GM12878 (cell line): ENCODE measurements around the gene CLEC4E. TPM values are rescaled to one million over a fixed set of nuclear protein-coding genes. Genes with fewer than 3 reads are reported as not detected.

ENCODE experiments used
- ATAC-seq: fragments of 200-7000 bp; cut with Tn5 transposase; 3 replicates; pipeline ENCODE4 v1.9.1; 2020; ENCODE audit warnings: mild to moderate bottlenecking, moderate library complexity
- BruUV-seq: library from RNA; stranded (reverse); fragments of 400-500 nt; replicated peaks from 2 replicates; lab custom pipeline; 2021; lab: Mats Ljungman, UMichigan
- CTCF ChIA-PET: fragments of 300-600 bp; sonication (Branson Sonifier 250); formaldehyde crosslinking; extraction: SDS; loops from one replicate; lab custom pipeline; 2021; ENCODE audit warnings: inconsistent platforms; lab: Yijun Ruan, JAX
- POLR2A ChIA-PET: fragments of 350-600 bp; formaldehyde crosslinking; extraction: SDS; loops from one replicate; lab custom pipeline; 2021; ENCODE audit warnings: inconsistent platforms; lab: Charles Lee
- RAD21 ChIA-PET: fragments of 300-600 bp; sonication (Branson Sonifier 250); formaldehyde crosslinking; loops from one replicate; lab custom pipeline; 2023; ENCODE audit warnings: antibody characterized with exemption; ENCODE audit not compliant: unreplicated experiment; lab: Charles Lee
- SMC1A ChIA-PET: fragments of 300-600 bp; sonication (Branson Sonifier 250); formaldehyde crosslinking; loops from one replicate; lab custom pipeline; 2023; ENCODE audit not compliant: unreplicated experiment, uncharacterized antibody; lab: Charles Lee
- DNase-seq: peaks from one replicate; pipeline ENCODE4 v3.0.0-alpha.2; 2011; ENCODE audit warnings: low read depth, low spot score
- FAIRE-seq: peaks from 3 replicates; lab custom pipeline; 2011; peaks lifted over from hg19 to GRCh38; lab: Jason Lieb, UNC
- H2AFZ ChIP-seq: 2 replicates; pipeline ENCODE4 v1.6.0; 2011; ENCODE audit warnings: low read depth, low read length, control low read depth; ENCODE audit not compliant: control insufficient read depth
- H3K27ac ChIP-seq: 2 replicates; pipeline ENCODE4 v1.5.1; 2011; ENCODE audit warnings: control low read depth; ENCODE audit not compliant: control insufficient read depth, insufficient read depth
- H3K27me3 ChIP-seq, 2 experiments: replicated peaks in 1 of 2; 2 replicates each; pipeline versions ENCODE4 v1.6.0 to v1.6.1; 2011; ENCODE audit warnings: low read length in 1 of 2; ENCODE audit not compliant: control insufficient read depth in 2 of 2, insufficient read depth in 2 of 2
- H3K36me3 ChIP-seq, 2 experiments: 2 replicates each; pipeline ENCODE4 v1.5.1; 2011; ENCODE audit warnings: low read length in 1 of 2; ENCODE audit not compliant: control insufficient read depth in 2 of 2, insufficient read depth in 2 of 2
- H3K4me1 ChIP-seq: 2 replicates; pipeline ENCODE4 v1.6.1; 2011; ENCODE audit warnings: mild to moderate bottlenecking, low read length, moderate library complexity, mixed read lengths; ENCODE audit not compliant: control insufficient read depth, insufficient read depth
- H3K4me2 ChIP-seq: 2 replicates; pipeline ENCODE4 v1.6.0; 2011; ENCODE audit warnings: control low read depth; ENCODE audit not compliant: control insufficient read depth, insufficient read depth
- H3K4me3 ChIP-seq: fragments of 200-600 bp; sonication (generic); 2 replicates; pipeline ENCODE4 v1.5.1; 2016
- H3K79me2 ChIP-seq: 2 replicates; pipeline ENCODE4 v1.6.0; 2011; ENCODE audit warnings: low read length; ENCODE audit not compliant: control insufficient read depth, insufficient read depth
- H3K9ac ChIP-seq: 2 replicates; pipeline ENCODE4 v1.8.0; 2011; ENCODE audit warnings: low read length, control low read depth, mixed read lengths; ENCODE audit not compliant: control insufficient read depth, insufficient read depth
- H3K9me3 ChIP-seq: replicated peaks from 3 replicates; pipeline ENCODE4 v1.5.1; 2011; ENCODE audit warnings: mild to moderate bottlenecking, low read length; ENCODE audit not compliant: control insufficient read depth, insufficient read depth
- H4K20me1 ChIP-seq: 2 replicates; pipeline ENCODE4 v1.6.0; 2011; ENCODE audit not compliant: control insufficient read depth, insufficient read depth
- BRCA1 ChIP-seq: IDR thresholded peaks from 2 replicates; pipeline ENCODE4 v1.6.1; 2011; ENCODE audit warnings: low read depth, low read length, improper control_type of control experiment
- CEBPB ChIP-seq, 2 experiments: fragments of 150-350 bp in 1 of 2; IDR thresholded peaks; 2 replicates each; pipeline ENCODE4 v1.6.1; 2012 to 2014; ENCODE audit warnings: low read depth in 2 of 2, low read length in 2 of 2, borderline replicate concordance in 1 of 2, inconsistent platforms in 1 of 2
- CUX1 ChIP-seq: IDR thresholded peaks from 2 replicates; pipeline ENCODE4 v1.6.1; 2012; ENCODE audit warnings: improper control_type of control experiment, low read depth, low read length; ENCODE audit not compliant: insufficient replicate concordance
- PAX8 ChIP-seq: fragments of 450-650 bp; IDR thresholded peaks from 2 replicates; pipeline ENCODE4 v1.6.1; 2017; ENCODE audit warnings: mild to moderate bottlenecking, moderate library complexity
- RBBP5 ChIP-seq: fragments of 200-600 bp; sonication (generic); conservative IDR thresholded peaks from 2 replicates; pipeline ENCODE4 v1.6.1; 2016
- SMAD5 ChIP-seq: IDR thresholded peaks from 2 replicates; pipeline ENCODE4 v1.6.1; 2016; ENCODE audit warnings: antibody characterized with exemption, low read depth
- TCF3 ChIP-seq: IDR thresholded peaks from 2 replicates; pipeline ENCODE4 v1.6.1; 2012; ENCODE audit warnings: low read depth, mild to moderate bottlenecking, low read length, borderline replicate concordance; ENCODE audit not compliant: insufficient read depth
- WGBS: methylation state at CpG from one replicate; pipeline ENCODE4 v1.1.6; 2016; ENCODE audit warnings: low lambda C conversion rate; ENCODE audit not compliant: insufficient replicate concordance, insufficient coverage; ENCODE audit errors: missing lambda C conversion rate; 5-methylcytosine and 5-hydroxymethylcytosine counted together
- in situ Hi-C: fragments of 300-500 bp; cut with MboI; formaldehyde crosslinking; loops from 9 replicates; pipeline ENCODE4 v1.14.3; 2018; ENCODE audit warnings: mixed read lengths
- intact Hi-C: fragments of 100-400 bp; cut with micrococcal nuclease; formaldehyde crosslinking; loops from one replicate; pipeline ENCODE4 v1.14.2; 2022; ENCODE audit not compliant: unreplicated experiment
- polyA plus RNA-seq, 11 experiments: library from polyadenylated mRNA; depleted of rRNA in 4 of 11; unstranded in 6 of 11; stranded (reverse) in 5 of 11; fragments of >200 nt; fragmentation: Nextera tagmentation in 4 of 11; fragmentation: Illumina TruSeq in 1 of 11; extraction: Ambion mirVana in 4 of 11; extraction: Trizol in 1 of 11; gene quantifications; 1 replicate in 1 of 11; 2 replicates in 10 of 11; pipeline versions ENCODE4 v1.2.1 to v1.2.3, GENCODE V29; 2011 to 2016; ENCODE audit warnings: inconsistent platforms in 2 of 11, missing spikeins in 2 of 11, low read depth in 1 of 11
- total RNA-seq, 4 experiments: library from RNA; depleted of rRNA in 3 of 4; stranded (reverse); fragments of >200 nt in 3 of 4; fragmentation: Illumina TruSeq in 1 of 4; extraction: Trizol in 1 of 4; gene quantifications; 2 replicates each; pipeline versions ENCODE4 v1.2.1 to v1.2.3, GENCODE V29; 2013 to 2021
- TF ChIP-seq, protein P1 (sequence below): fragments of 450-650 bp; IDR thresholded peaks from 2 replicates; pipeline ENCODE4 v1.6.1; 2016; ENCODE audit warnings: mild to moderate bottlenecking, moderate library complexity, borderline replicate concordance

CLEC4E gene
- total and polyA plus RNA-seq, 10 of the 15 experiments (the other 5 are each of a cell fraction or from before 2014, with no cell fraction given), result not detected

- TF ChIP-seq, protein P1, sequence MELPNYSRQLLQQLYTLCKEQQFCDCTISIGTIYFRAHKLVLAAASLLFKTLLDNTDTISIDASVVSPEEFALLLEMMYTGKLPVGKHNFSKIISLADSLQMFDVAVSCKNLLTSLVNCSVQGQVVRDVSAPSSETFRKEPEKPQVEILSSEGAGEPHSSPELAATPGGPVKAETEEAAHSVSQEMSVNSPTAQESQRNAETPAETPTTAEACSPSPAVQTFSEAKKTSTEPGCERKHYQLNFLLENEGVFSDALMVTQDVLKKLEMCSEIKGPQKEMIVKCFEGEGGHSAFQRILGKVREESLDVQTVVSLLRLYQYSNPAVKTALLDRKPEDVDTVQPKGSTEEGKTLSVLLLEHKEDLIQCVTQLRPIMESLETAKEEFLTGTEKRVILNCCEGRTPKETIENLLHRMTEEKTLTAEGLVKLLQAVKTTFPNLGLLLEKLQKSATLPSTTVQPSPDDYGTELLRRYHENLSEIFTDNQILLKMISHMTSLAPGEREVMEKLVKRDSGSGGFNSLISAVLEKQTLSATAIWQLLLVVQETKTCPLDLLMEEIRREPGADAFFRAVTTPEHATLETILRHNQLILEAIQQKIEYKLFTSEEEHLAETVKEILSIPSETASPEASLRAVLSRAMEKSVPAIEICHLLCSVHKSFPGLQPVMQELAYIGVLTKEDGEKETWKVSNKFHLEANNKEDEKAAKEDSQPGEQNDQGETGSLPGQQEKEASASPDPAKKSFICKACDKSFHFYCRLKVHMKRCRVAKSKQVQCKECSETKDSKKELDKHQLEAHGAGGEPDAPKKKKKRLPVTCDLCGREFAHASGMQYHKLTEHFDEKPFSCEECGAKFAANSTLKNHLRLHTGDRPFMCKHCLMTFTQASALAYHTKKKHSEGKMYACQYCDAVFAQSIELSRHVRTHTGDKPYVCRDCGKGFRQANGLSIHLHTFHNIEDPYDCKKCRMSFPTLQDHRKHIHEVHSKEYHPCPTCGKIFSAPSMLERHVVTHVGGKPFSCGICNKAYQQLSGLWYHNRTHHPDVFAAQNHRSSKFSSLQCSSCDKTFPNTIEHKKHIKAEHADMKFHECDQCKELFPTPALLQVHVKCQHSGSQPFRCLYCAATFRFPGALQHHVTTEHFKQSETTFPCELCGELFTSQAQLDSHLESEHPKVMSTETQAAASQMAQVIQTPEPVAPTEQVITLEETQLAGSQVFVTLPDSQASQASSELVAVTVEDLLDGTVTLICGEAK, result no peak
- TF ChIP-seq TCF3, result no peak
Observed at GRCh38 chr12:8519171-8519570, 21.5 kb downstream of the CLEC4E start (continued).

DNA sequence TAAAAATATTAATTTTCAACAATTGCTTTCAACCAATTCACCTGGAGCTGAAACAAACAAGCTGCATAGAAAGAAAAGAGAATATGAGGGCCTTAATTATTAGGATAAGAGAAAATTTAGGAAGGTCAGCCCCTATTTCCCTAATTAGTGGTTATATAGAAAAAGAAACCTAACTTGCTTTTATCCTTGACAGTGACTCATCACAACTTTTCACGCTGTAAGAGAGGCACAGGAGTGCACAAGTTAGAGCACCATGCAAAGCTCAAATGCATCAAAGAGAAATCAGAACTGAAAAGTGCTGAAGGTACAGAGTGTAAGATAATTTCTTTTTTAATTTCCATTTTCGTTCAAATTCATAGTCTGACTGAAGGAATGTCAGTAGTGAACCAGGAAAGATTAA, 22.7 kb downstream of the CLEC4E start:
- Histone ChIP-seq H3K4me2 (no peak overlapping the region), H3K27me3 (peaks cover 0 to 2% of the 10 kb centered on the region in 2 experiments; a peak in 1 of 4 replicates), H3K79me2 (no peaks in the 10 kb centered on the region), H4K20me1 (no peaks in the 10 kb centered on the region), H3K9me3 (no peaks in the 10 kb centered on the region), H3K9ac (no peak overlapping the region), H3K27ac (no peak overlapping the region), H2AFZ (no peak overlapping the region), H3K36me3 (no peaks in the 10 kb centered on the region), H3K4me1 (no peaks in the 10 kb centered on the region), H3K4me3 (no peak overlapping the region)
- POLR2A ChIA-PET, result interaction anchor here (0.6 kb wide), 1 partner anchor 500 kb away, joined by 3 read pairs; no protein-coding TSS in a partner anchor
- no TSS peak for BruUV-seq
- 10% methylated on average over 2 of the region's 2 CpGs for WGBS
- in situ Hi-C loops (no loop called here), intact Hi-C loops (no loop called here)
- FAIRE-seq, result no peak
- RAD21 ChIA-PET, result no interaction called here
- SMC1A ChIA-PET, result interaction anchor here (0.7 kb wide), 1 partner anchor 26 kb away, joined by 3 read pairs; no protein-coding TSS in a partner anchor
- ATAC-seq, result no peak
- CTCF ChIA-PET, result no interaction called here
- no peak for TF ChIP-seq CUX1
- TF ChIP-seq RBBP5, result no peak
- no peak for TF ChIP-seq CEBPB (IDR thresholded peaks at IDR 0.05; ENCODE audit: borderline replicate concordance in 1 of 2, low read depth in 2 of 2, low read length in 2 of 2)
- TF ChIP-seq SMAD5, result no peak
- no peak for TF ChIP-seq PAX8
- no peak for TF ChIP-seq BRCA1
- DNase-seq, result no peak
